Endodermal cell (in vitro differentiated cells): ENCODE data around the gene IGLL1. TPM values are rescaled to one million over a fixed set of nuclear protein-coding genes. Genes with fewer than 3 reads are reported as not detected.

Experiments used
- DNase-seq: peaks from one replicate; pipeline ENCODE4 v3.0.0-alpha.2; 2017
- H3K27ac ChIP-seq: 2 replicates; pipeline ENCODE4 v1.5.1; 2013; ENCODE audit warnings: mild to moderate bottlenecking, low read depth, low read length, moderate library complexity
- H3K27me3 ChIP-seq: 2 replicates; pipeline ENCODE4 v1.6.1; 2013; ENCODE audit warnings: mild to moderate bottlenecking, low read length, moderate library complexity; ENCODE audit not compliant: insufficient read depth, control insufficient read depth, poor library complexity, severe bottlenecking
- H3K36me3 ChIP-seq: 2 replicates; pipeline ENCODE4 v1.7.0; 2013; ENCODE audit warnings: mild to moderate bottlenecking, low read length, moderate library complexity; ENCODE audit not compliant: control insufficient read depth, insufficient read depth
- H3K4me1 ChIP-seq: one replicate; pipeline ENCODE4 v1.7.0; 2013; ENCODE audit warnings: low read length; ENCODE audit not compliant: control insufficient read depth, insufficient read depth
- H3K4me3 ChIP-seq: 2 replicates; pipeline ENCODE4 v1.5.1; 2013; ENCODE audit warnings: mild to moderate bottlenecking, low read length, moderate library complexity
- H3K9ac ChIP-seq: 2 replicates; pipeline ENCODE4 v1.6.1; 2013; ENCODE audit warnings: mild to moderate bottlenecking, low read length, moderate library complexity; ENCODE audit not compliant: poor library complexity, severe bottlenecking; ENCODE audit errors: extremely low read depth
- H3K9me3 ChIP-seq: 2 replicates; pipeline ENCODE4 v1.6.1; 2013; ENCODE audit warnings: mild to moderate bottlenecking, low read length, moderate library complexity; ENCODE audit not compliant: control insufficient read depth
- H3K27ac Mint-ChIP-seq: 2 replicates; pipeline ENCODE4 v1.8.0; 2020; ENCODE audit warnings: mixed read lengths
- H3K27me3 Mint-ChIP-seq: 2 replicates; pipeline ENCODE4 v1.8.0; 2021; ENCODE audit warnings: mild to moderate bottlenecking, mixed read lengths; ENCODE audit not compliant: insufficient read depth
- H3K36me3 Mint-ChIP-seq: 2 replicates; pipeline ENCODE4 v1.8.0; 2020; ENCODE audit warnings: low read depth, mixed read lengths
- H3K4me1 Mint-ChIP-seq: 2 replicates; pipeline ENCODE4 v1.8.0; 2020; ENCODE audit warnings: mixed read lengths
- H3K4me3 Mint-ChIP-seq: 2 replicates; pipeline ENCODE4 v1.8.0; 2020; ENCODE audit warnings: mild to moderate bottlenecking, moderate library complexity, mixed read lengths
- H3K9me3 Mint-ChIP-seq: 2 replicates; pipeline ENCODE4 v1.8.0; 2020; ENCODE audit warnings: mild to moderate bottlenecking, mixed read lengths
- CTCF ChIP-seq: fragments of 200-600 bp; sonication (generic); conservative IDR thresholded peaks from 2 replicates; pipeline ENCODE4 v1.5.0; 2021; ENCODE audit warnings: antibody characterized with exemption, mild to moderate bottlenecking
- WGBS, 2 experiments: methylation state at CpG; one replicate each; pipeline versions ENCODE4 v1.1.5 to v1.1.7; 2013; ENCODE audit warnings: missing lambda C conversion rate in 2 of 2, mixed read lengths in 1 of 2; ENCODE audit not compliant: insufficient coverage in 1 of 2, insufficient read length in 1 of 2; 5-methylcytosine and 5-hydroxymethylcytosine counted together
- total RNA-seq, 2 donors: library from RNA; stranded (reverse); fragmentation: NEBNext Ultra II Directional in 1 of 2; extraction: Animal tissue kit (Norgen Biotek cat#: 25700) in 1 of 2; gene quantifications; 2 replicates in 1 of 2; 3 replicates in 1 of 2; pipeline ENCODE4 v1.2.1, GENCODE V29; 2021

IGLL1 gene
- total RNA-seq, 2 donors from 2014 or later: not detected

GRCh38 chr22:23531283-23531956, 48.7 kb downstream of the IGLL1 start:
- no peak overlapping the region for H3K4me3 Mint-ChIP-seq
- Histone ChIP-seq H3K4me3 (no peak overlapping the region), H3K36me3 (no peaks in the 10 kb centered on the region), H3K9me3 (no peaks in the 10 kb centered on the region), H3K9ac (no peak overlapping the region), H3K27me3 (no peaks in the 10 kb centered on the region), H3K4me1 (peaks cover 31% of the 10 kb centered on the region), H3K27ac (no peak overlapping the region)
- WGBS, 2 experiments: 90 to 95% methylated on average over 13 to 24 of the region's 24 CpGs
- no peak for TF ChIP-seq CTCF
- peak; percentile 45 for DNase-seq
- no peaks in the 10 kb centered on the region for H3K36me3 Mint-ChIP-seq
- no peaks in the 10 kb centered on the region for H3K9me3 Mint-ChIP-seq
- H3K27me3 Mint-ChIP-seq: peaks cover 17% of the 10 kb centered on the region
- H3K4me1 Mint-ChIP-seq: peaks cover 52% of the 10 kb centered on the region
- H3K27ac Mint-ChIP-seq: peak overlapping the region; percentile 72

- Histone ChIP-seq H3K9me3 (no peaks in the 10 kb centered on the region), H3K27me3 (no peaks in the 10 kb centered on the region), H3K36me3 (no peaks in the 10 kb centered on the region), H3K27ac (no peak overlapping the region), H3K4me1 (peaks cover 30% of the 10 kb centered on the region), H3K9ac (no peak overlapping the region), H3K4me3 (no peak overlapping the region)
- H3K36me3 Mint-ChIP-seq: no peaks in the 10 kb centered on the region
- no peak overlapping the region for H3K27ac Mint-ChIP-seq
- H3K4me3 Mint-ChIP-seq: no peak overlapping the region
- no peak for TF ChIP-seq CTCF
- H3K27me3 Mint-ChIP-seq: peaks cover 19% of the 10 kb centered on the region
- 93 to 95% methylated on average over 5 to 7 of the region's 7 CpGs for WGBS, 2 experiments
- DNase-seq: peak; percentile 17
- peaks cover 46% of the 10 kb centered on the region for H3K4me1 Mint-ChIP-seq
- H3K9me3 Mint-ChIP-seq: no peaks in the 10 kb centered on the region
Measured at GRCh38 chr22:23530766-23531282, 49.3 kb downstream of the IGLL1 start.

GRCh38 chr22:23530106-23530505, 50.0 kb downstream of the IGLL1 start:
- Mint-ChIP-seq H3K4me3 (no peak overlapping the region), H3K36me3 (no peaks in the 10 kb centered on the region)
- peak; percentile 28 for DNase-seq

More at GRCh38 chr22:23530106-23530505, 50.0 kb downstream of the IGLL1 start:
- Mint-ChIP-seq H3K9me3 (no peaks in the 10 kb centered on the region), H3K4me1 (peaks cover 39% of the 10 kb centered on the region), H3K27me3 (peaks cover 25% of the 10 kb centered on the region), H3K27ac (no peak overlapping the region)
- Histone ChIP-seq H3K36me3 (no peaks in the 10 kb centered on the region), H3K27ac (no peak overlapping the region), H3K9ac (no peak overlapping the region), H3K9me3 (no peaks in the 10 kb centered on the region), H3K27me3 (no peaks in the 10 kb centered on the region), H3K4me1 (peaks cover 24% of the 10 kb centered on the region), H3K4me3 (no peak overlapping the region)
- TF ChIP-seq CTCF: no peak
- whole genome bisulfite sequencing, 2 experiments: 100% methylated on average over 2 of the region's 2 CpGs; no CpG with 5 or more reads in 1 of the 2 experiments
